ENCODE results near the gene PRPF31.

DNA sequence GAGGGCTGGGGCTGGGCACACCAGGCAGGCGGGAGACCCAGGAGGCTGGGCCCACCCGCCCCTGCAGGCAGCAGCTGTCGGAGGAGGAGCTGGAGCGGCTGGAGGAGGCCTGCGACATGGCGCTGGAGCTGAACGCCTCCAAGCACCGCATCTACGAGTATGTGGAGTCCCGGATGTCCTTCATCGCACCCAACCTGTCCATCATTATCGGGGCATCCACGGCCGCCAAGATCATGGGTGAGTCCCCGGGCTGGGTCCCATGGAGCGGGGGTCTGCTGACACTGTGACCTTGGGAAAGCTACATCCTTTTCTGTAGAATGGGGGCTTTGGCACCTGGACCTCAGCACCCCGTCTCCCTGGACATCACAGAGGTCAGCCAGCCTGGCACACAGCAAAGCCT lies 8.1 kb downstream of the PRPF31 start:
- TF ChIP-seq ZKSCAN1 (IDR thresholded peaks at IDR 0.05; ENCODE audit: low read length) (no peak), POLR2A (IDR thresholded peaks at IDR 0.05; ENCODE audit: insufficient read depth in 1 of 2, low read depth in 2 of 2, low read length in 2 of 2) (no peak), EP300 (IDR thresholded peaks at IDR 0.05; ENCODE audit: low read depth in 2 of 2, low read length in 2 of 2) (no peak), EP300 (CRISPR knock-in tag; IDR thresholded peaks at IDR 0.05; ENCODE audit: borderline replicate concordance) (no peak), ATF7 (IDR thresholded peaks at IDR 0.05) (no peak), ATF7 (CRISPR knock-in tag; IDR thresholded peaks at IDR 0.05) (no peak), PCBP2 (optimal IDR thresholded peaks at IDR 0.05; ENCODE audit: low read depth, low read length, poor library complexity, severe bottlenecking) (no peak), PHF5A (CRISPR knock-in tag; IDR thresholded peaks at IDR 0.05; ENCODE audit: low read depth, unreplicated experiment) (no peak)
- TF ChIP-seq, protein P1, sequence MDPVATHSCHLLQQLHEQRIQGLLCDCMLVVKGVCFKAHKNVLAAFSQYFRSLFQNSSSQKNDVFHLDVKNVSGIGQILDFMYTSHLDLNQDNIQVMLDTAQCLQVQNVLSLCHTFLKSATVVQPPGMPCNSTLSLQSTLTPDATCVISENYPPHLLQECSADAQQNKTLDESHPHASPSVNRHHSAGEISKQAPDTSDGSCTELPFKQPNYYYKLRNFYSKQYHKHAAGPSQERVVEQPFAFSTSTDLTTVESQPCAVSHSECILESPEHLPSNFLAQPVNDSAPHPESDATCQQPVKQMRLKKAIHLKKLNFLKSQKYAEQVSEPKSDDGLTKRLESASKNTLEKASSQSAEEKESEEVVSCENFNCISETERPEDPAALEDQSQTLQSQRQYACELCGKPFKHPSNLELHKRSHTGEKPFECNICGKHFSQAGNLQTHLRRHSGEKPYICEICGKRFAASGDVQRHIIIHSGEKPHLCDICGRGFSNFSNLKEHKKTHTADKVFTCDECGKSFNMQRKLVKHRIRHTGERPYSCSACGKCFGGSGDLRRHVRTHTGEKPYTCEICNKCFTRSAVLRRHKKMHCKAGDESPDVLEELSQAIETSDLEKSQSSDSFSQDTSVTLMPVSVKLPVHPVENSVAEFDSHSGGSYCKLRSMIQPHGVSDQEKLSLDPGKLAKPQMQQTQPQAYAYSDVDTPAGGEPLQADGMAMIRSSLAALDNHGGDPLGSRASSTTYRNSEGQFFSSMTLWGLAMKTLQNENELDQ (CRISPR knock-in tag; IDR thresholded peaks at IDR 0.05; ENCODE audit: borderline replicate concordance), result no peak
